Activated gamma-delta T cell (primary cell): ENCODE results near the gene PLOD1.
"Not testable (repeated sequence)": the region's sequence is repeated elsewhere in the genome, so short reads cannot be mapped to it uniquely, and the experiment has no call there.

Source experiments
- DNase-seq: peaks from one replicate; lab custom pipeline; 2025; lab: John Stamatoyannopoulos, UW

The PLOD1 gene

DNA sequence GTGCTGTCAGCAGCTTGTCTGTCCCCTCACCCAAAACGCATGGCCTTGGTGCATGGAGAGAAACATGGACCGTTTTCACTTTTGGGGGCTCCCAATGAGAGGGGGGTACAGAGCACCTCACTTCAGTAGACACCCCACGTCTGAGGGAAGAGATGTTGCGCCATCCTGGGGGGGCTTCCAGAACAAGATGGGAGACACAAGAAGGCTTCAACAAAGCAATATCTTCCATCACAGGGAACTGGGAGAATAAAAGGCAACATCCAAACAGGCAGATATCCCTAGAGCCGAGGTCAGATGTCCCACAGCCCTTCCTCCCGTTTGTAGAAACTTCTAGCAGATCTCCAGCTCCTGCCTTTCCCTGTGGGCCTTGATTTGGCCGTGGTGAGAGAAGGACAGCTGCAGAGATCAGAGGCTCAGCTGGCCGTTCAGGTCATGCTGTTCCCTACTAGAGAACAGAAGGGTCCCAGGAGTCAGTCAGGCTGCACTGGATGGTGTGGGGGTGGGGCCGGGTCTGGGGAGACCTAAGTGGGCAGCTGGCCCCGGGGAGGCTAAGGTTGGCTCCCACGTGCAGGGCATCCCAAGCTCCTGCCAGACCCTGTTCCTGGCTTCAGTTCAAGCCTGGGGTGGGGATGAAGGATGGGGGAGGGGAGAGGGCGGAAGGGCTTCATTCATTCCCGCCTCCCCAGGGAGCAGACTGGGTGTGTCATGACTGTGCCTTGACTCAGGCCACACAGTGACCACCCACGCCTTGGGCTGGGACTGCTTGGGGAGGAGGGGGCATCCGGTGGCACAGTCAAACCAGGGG, 4.4 kb downstream of the PLOD1 start:
- DNase-seq, result no peak

DNA sequence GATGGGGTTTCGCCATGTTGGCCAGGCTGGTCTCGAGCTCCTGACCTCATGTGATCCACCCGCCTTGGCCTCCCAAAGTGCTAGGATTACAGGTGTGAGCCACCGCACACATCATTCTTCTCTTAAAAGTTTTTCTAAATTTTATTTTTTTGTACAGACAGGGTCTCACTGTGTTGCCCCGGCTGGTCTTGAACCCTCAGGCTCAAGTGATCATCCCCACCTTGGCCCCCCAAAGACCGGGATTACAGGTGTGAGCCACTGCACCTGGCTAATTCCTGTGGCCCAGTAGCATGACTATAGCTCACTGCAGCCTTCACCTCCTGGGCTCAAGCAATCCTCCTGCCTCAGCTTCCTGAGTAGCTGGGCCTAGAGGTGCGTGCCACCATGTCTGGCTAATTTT, 5.3 kb downstream of the PLOD1 start:
- not testable (repeated sequence) for DNase-seq

GRCh38 chr1:11940260-11940921, 5.9 kb downstream of the PLOD1 start:
- no peak for DNase-seq

DNA sequence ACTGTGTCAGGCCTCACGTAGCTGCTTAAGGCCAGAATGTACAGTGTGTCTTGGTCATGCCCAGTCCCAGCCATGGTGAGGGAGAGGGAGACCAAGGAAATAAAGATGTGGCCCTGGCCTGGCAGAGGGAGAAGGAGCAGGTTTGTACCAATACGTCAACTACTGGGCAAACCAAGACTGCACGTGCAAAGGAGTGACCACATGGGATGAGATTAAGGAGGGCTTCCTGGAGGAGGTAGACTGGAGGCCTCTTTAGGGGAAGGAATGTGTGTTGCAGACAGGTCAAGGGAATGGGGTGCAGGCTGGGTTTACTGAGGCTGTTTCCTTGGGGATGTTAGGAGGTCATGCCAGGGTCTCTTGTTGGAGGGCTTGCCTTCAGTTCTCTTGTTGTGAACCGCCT, 7.8 kb downstream of the PLOD1 start:
- DNase-seq, result no peak

GRCh38 chr1:11943619-11944018, 9.1 kb downstream of the PLOD1 start:
- DNase-seq, result no peak

GRCh38 chr1:11944358-11944931, 9.9 kb downstream of the PLOD1 start:
- DNase-seq, result no peak

DNA sequence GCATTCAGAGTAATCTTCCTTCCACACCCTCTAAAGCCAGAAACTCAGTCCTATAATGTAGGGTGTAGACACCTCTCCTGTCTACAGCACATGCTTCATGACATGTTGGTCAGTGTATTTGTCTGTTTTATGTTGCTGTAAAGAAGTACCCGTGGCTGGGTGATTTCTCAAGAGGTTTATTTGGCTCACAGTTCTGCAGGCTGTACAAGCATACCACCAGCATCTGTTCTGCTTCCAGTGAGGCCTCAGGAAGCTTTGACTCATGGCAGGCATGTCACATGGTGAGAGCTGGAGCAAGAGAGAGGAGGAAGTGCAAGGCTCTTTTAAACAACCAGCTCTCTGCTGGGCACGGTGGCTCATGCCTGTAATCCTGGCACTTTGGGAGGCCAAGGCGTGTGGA, 12.1 kb downstream of the PLOD1 start:
- no peak for DNase-seq

DNA sequence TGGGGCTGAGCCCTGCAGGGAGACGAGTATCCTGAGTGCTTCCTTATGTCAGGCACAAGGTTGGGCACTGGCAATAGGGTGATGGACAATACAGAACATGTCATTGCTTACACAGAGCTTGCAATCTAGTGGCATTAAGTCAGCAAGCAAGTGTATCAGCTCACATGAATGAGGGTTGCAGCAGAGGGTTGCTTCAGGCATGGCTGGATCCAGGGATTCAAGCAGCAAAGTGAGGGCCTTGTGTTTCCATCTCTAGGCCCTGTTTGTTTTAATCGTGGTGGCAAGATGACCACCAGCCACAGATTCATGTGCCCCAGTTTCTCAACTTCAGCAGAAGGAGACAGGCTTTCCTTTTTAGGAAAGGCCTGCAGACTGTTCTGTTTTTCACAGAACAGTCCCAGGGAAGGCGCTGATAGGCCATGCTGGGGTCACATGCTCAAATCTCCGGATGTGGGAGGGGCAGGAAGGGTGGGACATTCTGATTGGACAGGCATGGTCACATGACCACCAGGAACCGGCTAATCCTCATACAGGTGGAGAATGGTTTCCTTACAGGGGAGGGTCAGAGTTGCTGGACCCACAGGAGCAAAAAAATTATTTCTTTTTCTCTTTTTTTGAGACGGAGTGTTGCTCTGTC, 14.4 kb downstream of the PLOD1 start:
- DNase-seq, result no peak

- DNase-seq, result no peak
These were observed 17.4 kb downstream of the PLOD1 start for GRCh38 chr1:11951901-11952300.

GRCh38 chr1:11952455-11953109, 18.1 kb downstream of the PLOD1 start:
- DNase-seq, result no peak

GRCh38 chr1:11955221-11955620, 20.7 kb downstream of the PLOD1 start:
- no peak for DNase-seq

GRCh38 chr1:11957398-11957797, 22.9 kb downstream of the PLOD1 start:
- no peak for DNase-seq

DNA sequence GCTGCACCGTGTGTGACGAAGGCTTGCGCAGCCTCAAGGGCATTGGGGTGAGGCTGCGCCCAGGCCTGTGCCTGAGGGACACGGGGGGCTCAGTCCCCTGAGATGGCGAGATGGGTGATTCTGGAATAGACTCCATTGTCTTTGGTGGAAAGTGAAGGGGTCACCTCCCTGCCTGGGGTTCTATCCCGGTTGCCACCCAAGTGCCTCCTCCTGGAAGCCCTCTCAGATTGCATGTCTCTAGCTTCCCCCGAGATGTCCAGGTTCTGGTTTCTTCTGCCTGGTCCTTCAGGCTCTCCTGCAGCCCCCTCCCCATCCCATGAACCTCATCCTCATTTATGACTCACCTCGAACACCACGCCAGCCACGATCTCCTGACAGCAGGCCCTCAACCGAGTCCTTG, 23.4 kb downstream of the PLOD1 start:
- no peak for DNase-seq

DNA sequence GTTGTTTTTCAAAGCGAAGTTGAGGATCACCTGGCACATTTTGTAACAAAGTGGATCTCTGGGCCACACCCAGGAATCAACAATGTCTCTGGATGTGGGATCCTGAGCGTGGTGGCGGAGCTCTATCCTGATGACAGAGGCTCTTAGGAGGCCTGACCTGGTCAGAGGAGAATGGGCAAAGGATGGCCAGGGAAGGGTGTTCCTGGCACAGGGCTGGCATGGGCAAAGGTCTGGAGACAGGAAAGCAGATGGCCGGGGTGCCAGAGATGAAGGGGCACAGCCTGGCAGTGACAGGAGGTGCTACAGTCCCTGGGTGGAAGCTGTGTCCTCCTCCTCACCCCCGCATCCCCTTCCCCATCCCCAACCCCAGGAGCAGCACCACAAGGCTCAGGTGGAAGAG, 25.8 kb downstream of the PLOD1 start:
- DNase-seq, result no peak

- DNase-seq, result no peak
These were observed 26.2 kb downstream of the PLOD1 start for GRCh38 chr1:11960715-11961114.

GRCh38 chr1:11961230-11961629, 26.7 kb downstream of the PLOD1 start:
- DNase-seq, result no peak

GRCh38 chr1:11963622-11964021, 29.1 kb downstream of the PLOD1 start:
- DNase-seq, result no peak

- DNase-seq, result no peak
These were observed 30.1 kb downstream of the PLOD1 start for GRCh38 chr1:11964656-11965055.

DNA sequence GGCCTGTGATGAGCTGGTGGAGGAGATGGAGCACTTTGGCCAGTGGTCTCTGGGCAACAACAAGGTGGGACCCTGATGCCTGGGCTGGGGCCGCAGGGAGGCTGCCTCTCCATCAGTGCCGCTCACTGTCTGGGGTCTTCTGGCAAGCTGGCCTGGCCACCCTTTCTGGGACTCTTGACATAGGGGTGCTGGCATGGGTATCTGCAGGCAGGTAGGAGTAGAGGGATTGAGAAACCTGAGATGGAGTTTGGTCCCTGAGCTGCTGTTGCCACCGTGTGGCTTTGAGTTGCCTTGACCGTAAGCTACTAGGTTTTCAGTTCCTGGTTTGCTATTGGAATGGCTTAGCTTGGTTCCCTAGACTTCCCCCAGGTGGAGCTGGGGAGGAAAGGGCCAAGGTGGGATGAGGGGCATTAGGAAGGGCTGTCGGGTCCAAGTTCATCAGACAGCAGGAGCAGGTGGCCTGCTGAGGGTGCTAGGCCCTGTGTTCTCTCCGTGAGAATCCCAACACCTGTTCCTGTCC, 32.6 kb downstream of the PLOD1 start:
- no peak for DNase-seq

- DNase-seq, result no peak
These were observed 36.1 kb downstream of the PLOD1 start for GRCh38 chr1:11970441-11971185.

- no peak for DNase-seq
These were observed 43.1 kb downstream of the PLOD1 start for GRCh38 chr1:11977625-11978024.
